H9 (cell line): Measurements from ENCODE around the gene PKDCC. TPM values are rescaled to one million over a fixed set of nuclear protein-coding genes. Genes with fewer than 3 reads are reported as not detected.

ENCODE experiments used
- DNase-seq: peaks from one replicate; pipeline ENCODE4 v3.0.0-alpha.2; 2017
- H2AFZ ChIP-seq: one replicate; pipeline ENCODE4 v1.6.1; 2013; ENCODE audit warnings: mild to moderate bottlenecking, low read length, control low read depth, moderate library complexity
- H2AK5ac ChIP-seq: 2 replicates; pipeline ENCODE4 v1.6.1; 2013; ENCODE audit warnings: low read length, control low read depth, mixed read lengths; ENCODE audit not compliant: insufficient read length
- H2BK120ac ChIP-seq: one replicate; pipeline ENCODE4 v1.6.1; 2013; ENCODE audit warnings: low read depth, mild to moderate bottlenecking, low read length, control low read depth, inconsistent platforms; ENCODE audit not compliant: poor library complexity, severe bottlenecking
- H2BK12ac ChIP-seq: 2 replicates; pipeline ENCODE4 v1.6.1; 2013; ENCODE audit warnings: low read length, control low read depth, mixed read lengths, low read depth; ENCODE audit not compliant: insufficient read length
- H2BK15ac ChIP-seq: 2 replicates; pipeline ENCODE4 v1.6.1; 2013; ENCODE audit warnings: low read depth, low read length, control low read depth
- H2BK20ac ChIP-seq: one replicate; pipeline ENCODE4 v1.6.1; 2013; ENCODE audit warnings: low read depth, mild to moderate bottlenecking, low read length, control low read depth, inconsistent platforms; ENCODE audit not compliant: poor library complexity, severe bottlenecking
- H2BK5ac ChIP-seq: 2 replicates; pipeline ENCODE4 v1.6.1; 2013; ENCODE audit warnings: low read length, control low read depth, mixed read lengths; ENCODE audit not compliant: insufficient read length
- H3K14ac ChIP-seq: 2 replicates; pipeline ENCODE4 v1.6.1; 2013; ENCODE audit warnings: low read length, control low read depth; ENCODE audit not compliant: insufficient read depth
- H3K18ac ChIP-seq: 2 replicates; pipeline ENCODE4 v1.6.1; 2013; ENCODE audit warnings: low read depth, mild to moderate bottlenecking, mixed read lengths, low read length, control low read depth; ENCODE audit not compliant: insufficient read length
- H3K23ac ChIP-seq: 2 replicates; pipeline ENCODE4 v1.6.1; 2013; ENCODE audit warnings: low read length, control low read depth, mixed read lengths, low read depth; ENCODE audit not compliant: insufficient read length
- H3K23me2 ChIP-seq: 2 replicates; pipeline ENCODE4 v1.6.1; 2013; ENCODE audit warnings: low read depth, mild to moderate bottlenecking, mixed read lengths, low read length, control low read depth; ENCODE audit not compliant: insufficient read length, poor library complexity, severe bottlenecking
- H3K27ac ChIP-seq: 2 replicates; pipeline ENCODE4 v1.5.1; 2013; ENCODE audit warnings: low read length, control low read depth, mixed read lengths, low read depth; ENCODE audit not compliant: insufficient read length
- H3K27me3 ChIP-seq: 2 replicates; pipeline ENCODE4 v1.6.1; 2013; ENCODE audit warnings: low read length, control low read depth, inconsistent platforms; ENCODE audit not compliant: insufficient read depth
- H3K4ac ChIP-seq: 2 replicates; pipeline ENCODE4 v1.6.1; 2013; ENCODE audit warnings: low read depth, mild to moderate bottlenecking, control low read depth, inconsistent platforms, low read length, moderate library complexity
- H3K4me1 ChIP-seq: 2 replicates; pipeline ENCODE4 v1.6.1; 2013; ENCODE audit warnings: low read length, control low read depth, inconsistent platforms; ENCODE audit not compliant: insufficient read depth
- H3K4me2 ChIP-seq: 2 replicates; pipeline ENCODE4 v1.6.1; 2013; ENCODE audit warnings: low read length, control low read depth, mixed read lengths; ENCODE audit not compliant: insufficient read length, insufficient read depth
- H3K56ac ChIP-seq: 2 replicates; pipeline ENCODE4 v1.6.1; 2013; ENCODE audit warnings: low read depth, mild to moderate bottlenecking, mixed read lengths, low read length, control low read depth; ENCODE audit not compliant: insufficient read length
- H3K79me1 ChIP-seq: 2 replicates; pipeline ENCODE4 v1.6.1; 2013; ENCODE audit warnings: low read depth, mild to moderate bottlenecking, moderate library complexity, low read length, control low read depth, inconsistent platforms; ENCODE audit not compliant: insufficient read depth, poor library complexity, severe bottlenecking
- H3K79me2 ChIP-seq: 2 replicates; pipeline ENCODE4 v1.6.1; 2013; ENCODE audit warnings: low read length, control low read depth, inconsistent platforms; ENCODE audit not compliant: insufficient read depth
- H3K9ac ChIP-seq: 2 replicates; pipeline ENCODE4 v1.6.1; 2013; ENCODE audit warnings: low read length, control low read depth, mixed read lengths; ENCODE audit not compliant: insufficient read length; ENCODE audit errors: extremely low read depth
- H3K9me3 ChIP-seq: one replicate; pipeline ENCODE4 v1.6.1; 2013; ENCODE audit warnings: low read depth, low read length, inconsistent platforms; ENCODE audit not compliant: control insufficient read depth
- H3T11ph ChIP-seq: one replicate; pipeline ENCODE4 v1.6.1; 2013; ENCODE audit warnings: mild to moderate bottlenecking, low read length, control low read depth, inconsistent platforms
- H4K20me1 ChIP-seq: one replicate; pipeline ENCODE4 v1.6.1; 2013; ENCODE audit not compliant: control insufficient read depth, insufficient read length, insufficient read depth
- H4K5ac ChIP-seq: 2 replicates; pipeline ENCODE4 v1.6.1; 2013; ENCODE audit warnings: low read depth, mild to moderate bottlenecking, mixed read lengths, low read length, control low read depth; ENCODE audit not compliant: insufficient read length
- H4K8ac ChIP-seq: replicated peaks from 2 replicates; pipeline ENCODE4 v1.6.1; 2013; ENCODE audit warnings: low read length, control low read depth, mixed read lengths, low read depth; ENCODE audit not compliant: insufficient read length
- H4K91ac ChIP-seq: 2 replicates; pipeline ENCODE4 v1.6.1; 2013; ENCODE audit warnings: low read depth, mild to moderate bottlenecking, moderate library complexity, mixed read lengths, low read length, control low read depth; ENCODE audit not compliant: insufficient read length
- H3K27ac Mint-ChIP-seq, 3 experiments: 2 replicates in 2 of 3; 3 replicates in 1 of 3; pipeline ENCODE4 v1.8.0; 2020 to 2021; ENCODE audit warnings: mixed read lengths in 3 of 3, mild to moderate bottlenecking in 1 of 3, moderate library complexity in 1 of 3
- H3K27me3 Mint-ChIP-seq: 2 replicates; pipeline ENCODE4 v1.8.0; 2021; ENCODE audit warnings: low read depth, mild to moderate bottlenecking, moderate library complexity, mixed read lengths
- H3K36me3 Mint-ChIP-seq, 3 experiments: 2 replicates in 2 of 3; 3 replicates in 1 of 3; pipeline ENCODE4 v1.8.0; 2020 to 2021; ENCODE audit warnings: low read depth in 3 of 3, mixed read lengths in 3 of 3; ENCODE audit not compliant: insufficient read depth in 1 of 3
- H3K4me1 Mint-ChIP-seq, 2 experiments: 2 replicates each; pipeline ENCODE4 v1.8.0; 2020; ENCODE audit warnings: mixed read lengths in 2 of 2
- H3K4me3 Mint-ChIP-seq, 2 experiments: 2 replicates in 1 of 2; 3 replicates in 1 of 2; pipeline ENCODE4 v1.8.0; 2020 to 2021; ENCODE audit warnings: mild to moderate bottlenecking in 2 of 2, mixed read lengths in 2 of 2, moderate library complexity in 1 of 2
- H3K9me3 Mint-ChIP-seq, 2 experiments: 2 replicates in 1 of 2; 3 replicates in 1 of 2; pipeline ENCODE4 v1.8.0; 2020; ENCODE audit warnings: mild to moderate bottlenecking in 2 of 2, mixed read lengths in 2 of 2, moderate library complexity in 1 of 2
- CTCF ChIP-seq: fragments of 200-600 bp; sonication (generic); conservative IDR thresholded peaks from 3 replicates; pipeline ENCODE4 v1.8.0; 2021; ENCODE audit warnings: antibody characterized with exemption, mild to moderate bottlenecking
- WGBS: extraction: QIAGEN DNeasy Blood & Tissue Kit; methylation state at CpG from one replicate; pipeline ENCODE4 v1.1.7; 2013; ENCODE audit warnings: missing lambda C conversion rate, low lambda C conversion rate, mixed read lengths; ENCODE audit not compliant: insufficient read length; ENCODE audit errors: extremely low coverage; 5-methylcytosine and 5-hydroxymethylcytosine counted together
- total RNA-seq: library from RNA; stranded (reverse); gene quantifications from 2 replicates; pipeline ENCODE4 v1.2.1, GENCODE V29; 2021

The PKDCC gene
- total RNA-seq, 1 experiment from 2014 or later = 134 TPM

GRCh38 chr2:42050703-42051542 is 3.1 kb downstream of the PKDCC start:
- no peak overlapping the region for H3K18ac ChIP-seq
- Mint-ChIP-seq H3K36me3 (peaks cover 5 to 62% (median 50%) of the 10 kb centered on the region in 3 experiments; a peak in 6 of 7 replicates), H3K4me3 (peak overlapping the region; percentile 88 to 91), H3K9me3 (no peaks in the 10 kb centered on the region), H3K27ac (peak overlapping the region in 1 of 3 experiments; percentile 81; a peak in 2 of 7 replicates), H3K4me1 (peaks cover 59 to 62% of the 10 kb centered on the region in 2 experiments), H3K27me3 (peaks cover 22% of the 10 kb centered on the region)
- H3K4me2 ChIP-seq = no peak overlapping the region
- no peak overlapping the region for H4K5ac ChIP-seq
- no peaks in the 10 kb centered on the region for H3K79me1 ChIP-seq
- no peak overlapping the region for H3K14ac ChIP-seq
- H3T11ph ChIP-seq = no peak overlapping the region
- peaks cover 11% of the 10 kb centered on the region for H3K23me2 ChIP-seq
- no peak overlapping the region for H2BK12ac ChIP-seq
- H3K4ac ChIP-seq = no peak overlapping the region
- H3K27me3 ChIP-seq = peaks cover 11% of the 10 kb centered on the region; the same call in 1 of the 2 replicates
- H4K20me1 ChIP-seq = no peaks in the 10 kb centered on the region
- no peak overlapping the region for H3K27ac ChIP-seq
- no peak overlapping the region for H2AK5ac ChIP-seq
- H2BK120ac ChIP-seq = no peak overlapping the region
- no peaks in the 10 kb centered on the region for H3K9me3 ChIP-seq
- H3K79me2 ChIP-seq = no peaks in the 10 kb centered on the region
- no peak overlapping the region for H4K8ac ChIP-seq
- H2BK15ac ChIP-seq = no peak overlapping the region
- no CpG with 5 or more reads among the region's 8 CpGs for WGBS
- H2BK20ac ChIP-seq = no peak overlapping the region
- H3K9ac ChIP-seq = no peak overlapping the region
- no peak for TF ChIP-seq CTCF
- H3K4me1 ChIP-seq = peaks cover 2% of the 10 kb centered on the region; the same call in 1 of the 2 replicates
- H2AFZ ChIP-seq = no peak overlapping the region
- no peak for DNase-seq
- no peak overlapping the region for H3K56ac ChIP-seq
- no peak overlapping the region for H2BK5ac ChIP-seq
- H4K91ac ChIP-seq = no peak overlapping the region
- no peak overlapping the region for H3K23ac ChIP-seq
